NCI-H2227 treated with DMSO at 0.1 percent for 48 hours (cell line): Measurements from ENCODE around the gene LCN2.

Experiments
- DNase-seq: peaks from one replicate; lab custom pipeline; 2025; lab: John Stamatoyannopoulos, UW

LCN2 gene

DNA sequence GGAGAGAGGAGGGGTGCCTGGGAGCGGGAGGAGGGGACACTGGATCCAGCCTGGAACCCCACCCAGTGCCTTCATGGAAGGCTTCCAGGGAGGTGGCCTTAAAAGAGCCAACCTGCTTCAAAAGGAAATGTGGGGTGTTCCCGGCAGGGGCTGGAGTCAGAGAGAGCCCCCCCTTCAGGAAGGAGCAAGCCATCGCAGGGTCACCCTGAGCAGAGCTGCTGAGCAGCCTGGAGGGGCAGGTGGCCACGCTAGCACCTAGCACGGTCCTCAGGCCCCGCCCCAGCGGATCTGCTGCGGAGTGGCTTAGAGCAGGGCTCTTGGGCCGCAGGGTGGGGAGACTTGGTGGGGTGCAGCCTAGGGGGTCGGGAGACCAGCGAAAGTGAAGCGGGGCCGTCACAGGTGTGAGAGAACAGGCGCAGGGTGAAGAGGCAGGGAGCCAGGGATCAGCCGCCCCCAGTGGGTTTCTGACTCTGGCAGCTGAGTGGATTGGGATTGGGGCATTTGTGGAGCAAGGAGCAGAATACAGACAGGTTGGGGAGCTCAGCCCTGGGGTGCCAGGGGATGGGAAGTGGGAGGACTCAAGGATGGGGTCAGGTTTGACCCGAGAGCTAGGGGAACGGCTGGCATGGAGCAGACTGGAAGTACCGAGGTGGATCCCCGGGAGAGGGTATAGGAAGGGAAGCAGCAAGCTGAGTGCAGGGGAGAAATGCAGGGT lies 1.5 kb downstream of the LCN2 start:
- DNase-seq, result no peak

DNA sequence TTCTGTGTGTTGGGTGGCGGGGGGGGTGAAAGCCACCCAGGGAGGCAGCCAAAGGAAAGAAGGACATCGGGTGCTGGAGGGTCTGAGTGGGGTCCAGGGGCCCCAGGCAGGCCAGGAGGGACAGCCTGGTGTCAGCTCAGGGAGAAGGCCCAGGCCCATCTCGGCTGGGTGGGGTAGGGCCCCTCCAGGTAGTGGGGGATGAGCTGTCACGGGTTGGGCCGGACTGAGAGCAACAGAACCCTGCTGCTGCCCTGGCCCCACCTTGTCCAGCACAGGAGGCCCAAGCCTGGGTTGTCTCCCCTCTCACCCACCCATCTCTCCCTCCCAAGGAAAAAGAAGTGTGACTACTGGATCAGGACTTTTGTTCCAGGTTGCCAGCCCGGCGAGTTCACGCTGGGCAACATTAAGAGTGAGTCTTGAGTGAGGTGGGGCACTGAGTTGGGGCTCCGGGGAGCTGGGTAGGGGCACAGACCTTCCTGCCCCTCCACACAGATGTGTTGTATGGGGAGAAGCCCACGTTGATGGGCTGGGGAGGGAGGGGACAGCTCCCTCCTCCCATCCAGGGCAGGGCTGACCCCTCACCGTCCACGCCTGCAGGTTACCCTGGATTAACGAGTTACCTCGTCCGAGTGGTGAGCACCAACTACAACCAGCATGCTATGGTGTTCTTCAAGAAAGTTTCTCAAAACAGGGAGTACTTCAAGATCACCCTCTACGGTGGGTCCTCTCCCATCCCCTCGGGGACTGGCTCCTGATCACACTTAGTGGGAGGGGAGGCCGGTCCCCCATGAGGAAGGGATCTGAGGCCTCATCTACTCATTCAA lies 2.3 kb downstream of the LCN2 start:
- no peak for DNase-seq

DNA sequence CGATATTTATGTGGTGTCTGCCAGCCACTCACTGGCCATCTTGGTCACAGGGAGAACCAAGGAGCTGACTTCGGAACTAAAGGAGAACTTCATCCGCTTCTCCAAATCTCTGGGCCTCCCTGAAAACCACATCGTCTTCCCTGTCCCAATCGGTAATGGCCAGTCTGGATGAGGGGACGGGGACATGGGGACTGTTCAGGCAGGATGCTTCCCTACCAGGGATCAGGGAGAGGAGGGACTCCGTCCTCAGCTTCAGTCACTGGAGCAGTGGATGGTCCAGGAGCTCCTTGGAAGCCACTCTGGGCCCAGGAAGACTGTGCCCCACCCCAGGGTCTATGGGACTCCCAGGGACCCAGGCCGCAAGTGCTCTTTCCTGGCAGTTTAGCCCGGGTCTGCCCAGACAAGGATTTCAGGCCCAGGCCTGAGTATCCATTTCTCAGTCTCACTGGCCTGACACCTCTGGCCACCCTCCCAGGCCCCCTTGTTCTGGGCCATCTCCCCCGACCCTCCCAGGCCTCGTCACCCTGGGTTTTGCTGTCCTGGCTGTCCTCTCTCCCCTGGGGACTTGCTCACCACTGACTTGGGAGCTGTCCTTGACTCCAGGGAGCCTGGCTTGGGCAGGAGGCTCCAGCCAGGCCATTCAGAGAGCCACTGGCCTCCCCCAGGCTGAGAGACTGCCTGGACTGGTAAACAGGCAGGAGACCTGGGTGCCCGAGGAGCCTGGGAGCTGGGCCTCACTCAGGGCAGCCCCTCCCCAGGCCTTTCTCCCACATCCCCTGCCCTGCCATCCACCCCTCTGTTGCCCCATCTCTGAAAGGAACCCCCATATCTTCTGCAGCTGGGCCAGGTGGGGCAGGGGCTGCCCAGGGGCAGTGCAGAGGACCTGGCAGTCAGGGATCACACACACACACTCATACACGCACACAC lies 3.1 kb downstream of the LCN2 start:
- DNase-seq, result no peak

- no peak for DNase-seq
Observed at GRCh38 chr9:128153060-128153946, 4.0 kb downstream of the LCN2 start.

GRCh38 chr9:128153947-128154695 lies 4.9 kb downstream of the LCN2 start:
- no peak for DNase-seq

- no peak for DNase-seq
Observed at GRCh38 chr9:128155736-128156500, 6.7 kb downstream of the LCN2 start.

GRCh38 chr9:128159522-128159783 lies 10.2 kb downstream of the LCN2 start:
- no peak for DNase-seq

- DNase-seq, result peak; percentile 77
Observed at GRCh38 chr9:128159784-128160602, 10.7 kb downstream of the LCN2 start, which contains the start of gene BBLN. Gene BBLN (plus strand): TSS chr9:128160265. CDS start chr9:128160408, 143 bp downstream.

GRCh38 chr9:128160603-128160987 lies 11.3 kb downstream of the LCN2 start:
- no peak for DNase-seq

DNA sequence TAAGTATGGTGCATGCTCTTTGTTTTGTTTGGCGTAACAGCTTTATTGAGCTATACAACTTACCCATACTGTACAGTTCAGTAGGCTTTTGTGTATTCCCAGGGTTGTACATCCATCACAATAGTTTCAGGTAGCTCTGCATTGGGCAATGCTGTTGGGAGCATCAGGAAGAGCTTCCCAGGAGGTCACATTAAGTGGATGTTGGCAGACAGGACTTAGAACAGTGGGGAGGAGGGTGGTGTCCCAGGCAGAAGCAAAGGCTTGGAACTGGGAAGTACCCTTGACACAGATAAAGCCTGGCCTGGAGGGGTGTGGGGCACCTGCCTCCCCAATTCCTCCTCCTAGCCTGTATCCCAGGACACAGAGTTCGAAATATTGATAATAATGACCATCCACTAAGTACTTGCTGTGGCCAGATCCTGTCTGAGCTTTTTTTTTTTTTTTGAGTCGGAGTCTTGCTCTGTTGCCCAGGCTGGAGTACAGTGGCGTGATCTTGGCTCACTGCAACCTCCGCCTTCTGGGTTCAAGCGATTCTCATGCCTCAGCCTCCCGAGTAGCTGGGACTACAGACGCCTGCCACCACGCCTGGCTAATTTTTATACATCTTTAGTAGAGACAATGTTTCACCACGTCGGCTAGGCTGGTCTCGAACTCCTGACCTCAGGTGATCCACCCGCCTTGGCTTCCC lies 12.1 kb downstream of the LCN2 start:
- no peak for DNase-seq

DNA sequence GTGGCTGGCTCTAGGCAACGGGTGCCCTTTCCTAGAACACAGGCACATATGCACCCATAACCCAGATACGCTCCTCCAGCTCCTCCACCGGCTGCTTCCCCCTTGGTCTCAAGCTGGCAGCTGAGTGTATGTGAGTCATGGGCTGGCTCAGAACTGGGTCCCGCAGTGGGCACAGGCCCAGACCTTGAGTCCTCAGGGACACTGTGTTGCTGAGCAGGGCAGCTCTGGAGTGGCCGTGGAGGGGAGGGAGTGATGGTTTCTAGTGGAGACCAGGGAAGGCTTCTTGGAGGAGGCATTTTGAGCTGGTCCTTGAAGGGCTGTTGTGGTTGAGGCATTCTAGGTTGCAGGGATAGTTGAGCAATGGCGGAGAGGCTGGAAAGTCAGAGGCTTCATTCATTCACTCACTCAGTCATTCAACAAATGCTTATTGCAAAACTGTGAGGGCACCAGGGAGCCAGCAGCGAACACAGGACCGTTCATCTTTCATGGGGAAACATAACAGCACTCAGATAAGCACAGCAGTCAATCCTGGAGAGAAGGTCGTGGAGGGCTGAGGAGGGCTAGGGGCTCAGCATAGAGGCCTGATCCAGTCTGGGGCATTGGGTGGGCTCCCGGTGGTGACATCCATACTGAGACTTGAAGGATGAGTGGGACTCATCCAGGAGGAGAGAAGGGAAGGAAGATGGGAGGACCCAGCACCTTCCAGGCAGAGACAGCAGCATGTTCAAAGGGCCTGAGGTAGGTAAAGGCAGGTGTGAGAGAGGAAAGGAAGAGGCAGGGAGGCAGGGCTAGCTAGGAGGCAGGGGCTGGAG lies 13.2 kb downstream of the LCN2 start:
- DNase-seq, result no peak

DNA sequence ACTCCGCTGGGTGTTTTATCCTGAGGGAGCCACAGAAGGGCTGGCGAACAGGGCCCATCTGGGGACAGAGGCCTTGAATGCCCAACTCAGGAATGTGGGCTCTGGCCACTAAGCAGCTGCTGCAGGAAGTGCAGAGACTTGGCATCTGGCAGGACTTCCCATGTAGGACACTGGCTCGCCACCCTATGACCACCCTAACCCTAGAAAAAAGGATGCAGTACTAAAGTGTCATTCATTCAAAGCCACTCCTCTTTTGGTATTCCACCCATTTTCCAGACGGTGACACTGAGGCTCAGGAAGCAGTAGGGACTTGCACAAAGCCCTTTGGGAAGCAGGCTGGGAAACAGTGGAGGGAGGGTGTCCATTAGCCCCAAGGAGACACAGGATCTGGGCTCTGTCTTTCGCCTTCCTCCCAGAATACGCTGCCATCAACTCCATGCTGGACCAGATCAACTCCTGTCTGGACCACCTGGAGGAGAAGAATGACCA lies 13.8 kb downstream of the LCN2 start:
- no peak for DNase-seq

- DNase-seq, result no peak
Observed at GRCh38 chr9:128163523-128164306, 14.5 kb downstream of the LCN2 start.

DNA sequence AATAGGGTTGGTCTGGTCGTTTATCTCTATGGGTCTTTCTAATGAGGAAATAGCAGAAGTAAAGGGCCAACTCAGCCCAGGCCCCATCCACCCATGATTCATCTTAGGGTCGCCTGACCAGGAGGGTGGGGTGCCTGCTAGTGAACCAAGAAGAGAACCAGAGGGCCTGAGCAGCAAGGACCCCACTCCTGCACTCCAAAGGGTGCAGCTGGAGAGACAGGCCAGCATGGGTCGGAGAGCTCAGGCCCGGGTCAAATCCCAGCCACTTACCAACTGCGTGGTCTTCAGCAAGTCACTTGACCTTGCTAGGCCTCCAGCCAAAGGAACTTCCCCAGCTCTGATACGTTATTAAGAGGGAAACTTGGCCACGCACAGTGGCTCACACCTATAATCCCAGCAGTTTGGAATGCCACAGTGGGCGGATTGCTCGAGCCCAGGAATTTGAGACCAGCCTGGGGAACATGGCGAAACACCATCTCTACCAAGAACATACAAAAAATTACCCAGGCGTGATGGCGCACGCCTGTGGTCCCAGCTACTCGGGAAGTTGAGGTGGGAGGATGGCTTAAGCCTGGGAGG lies 15.1 kb downstream of the LCN2 start:
- no peak for DNase-seq

DNA sequence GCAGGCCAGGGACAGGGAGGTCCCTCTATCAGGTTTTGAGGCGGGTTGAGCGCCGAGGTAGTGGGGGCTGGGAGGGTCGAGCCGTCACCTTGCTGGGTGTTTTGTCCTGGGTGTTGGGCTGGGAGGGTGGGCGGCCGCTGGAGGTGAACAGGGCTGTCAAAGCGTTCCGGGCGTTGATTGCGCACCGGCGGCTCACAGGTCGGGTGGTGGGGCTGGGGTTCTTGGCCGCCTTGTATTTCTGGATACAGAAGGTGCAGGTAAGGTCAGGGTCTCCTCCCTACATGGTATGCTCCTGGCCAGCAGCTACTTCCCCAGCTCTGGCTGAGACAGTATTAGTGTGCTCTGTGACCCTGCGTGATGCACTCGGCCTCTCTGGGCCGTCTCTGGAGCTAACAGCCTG lies 16.9 kb downstream of the LCN2 start:
- no peak for DNase-seq

- DNase-seq, result no peak
Observed at GRCh38 chr9:128167209-128167608, 18.0 kb downstream of the LCN2 start.
